Dedifferentiated amniotic fluid mesenchymal stem cell (primary cell): ENCODE results near the gene TET3.

Experiments
- DNase-seq: peaks from one replicate; pipeline ENCODE4 v3.0.0-alpha.2; 2016; ENCODE audit errors: extremely low spot score

The TET3 gene

GRCh38 chr2:74004212-74005182, 19.8 kb downstream of the TET3 start:
- DNase-seq, result no peak

- no peak for DNase-seq
Observed at GRCh38 chr2:74005786-74006185, 21.1 kb downstream of the TET3 start.

- DNase-seq, result no peak
Observed at GRCh38 chr2:74006459-74006858, 21.7 kb downstream of the TET3 start.

- DNase-seq, result no peak
Observed at GRCh38 chr2:74007121-74007520, 22.4 kb downstream of the TET3 start.

GRCh38 chr2:74007711-74008110, 23.0 kb downstream of the TET3 start:
- no peak for DNase-seq

GRCh38 chr2:74008761-74009395, 24.2 kb downstream of the TET3 start:
- DNase-seq, result peak; percentile 18

GRCh38 chr2:74009577-74009976, 24.9 kb downstream of the TET3 start:
- DNase-seq, result no peak

- no peak for DNase-seq
Observed at GRCh38 chr2:74010087-74010541, 25.4 kb downstream of the TET3 start.

GRCh38 chr2:74011246-74011645, 26.5 kb downstream of the TET3 start:
- DNase-seq, result no peak

GRCh38 chr2:74014813-74015212, 30.1 kb downstream of the TET3 start:
- no peak for DNase-seq

- no peak for DNase-seq
Observed at GRCh38 chr2:74017223-74017622, 32.5 kb downstream of the TET3 start.

GRCh38 chr2:74019516-74019915, 34.8 kb downstream of the TET3 start:
- no peak for DNase-seq

- no peak for DNase-seq
Observed at GRCh38 chr2:74020702-74021406, 36.1 kb downstream of the TET3 start.

GRCh38 chr2:74021407-74021755, 36.7 kb downstream of the TET3 start:
- DNase-seq, result no peak

GRCh38 chr2:74024216-74024615, 39.5 kb downstream of the TET3 start:
- no peak for DNase-seq

- DNase-seq, result no peak
Observed at GRCh38 chr2:74025971-74026612, 41.4 kb downstream of the TET3 start.

GRCh38 chr2:74026687-74027241, 42.1 kb downstream of the TET3 start:
- DNase-seq, result no peak

GRCh38 chr2:74027496-74027895, 42.8 kb downstream of the TET3 start:
- no peak for DNase-seq

- no peak for DNase-seq
Observed at GRCh38 chr2:74028290-74028689, 43.6 kb downstream of the TET3 start.

- no peak for DNase-seq
Observed at GRCh38 chr2:74028741-74029140, 44.0 kb downstream of the TET3 start.

GRCh38 chr2:74029714-74030397, 45.1 kb downstream of the TET3 start:
- no peak for DNase-seq
